Brain microvascular endothelial cell (primary cell): Measurements from ENCODE around the gene THUMPD1.

Source experiments
- DNase-seq: peaks from one replicate; pipeline ENCODE4 v3.0.0-alpha.2; 2020
- H3K27ac ChIP-seq: fragments of 250-450 bp; sonication (Bioruptor Pico); 2 replicates; pipeline ENCODE4 v1.5.1; 2020; ENCODE audit warnings: mild to moderate bottlenecking, moderate library complexity
- H3K27me3 ChIP-seq: fragments of 250-450 bp; sonication (Bioruptor Pico); replicated peaks from 2 replicates; pipeline ENCODE4 v1.5.1; 2020; ENCODE audit warnings: mild to moderate bottlenecking
- H3K36me3 ChIP-seq: fragments of 250-450 bp; sonication (Bioruptor Pico); replicated peaks from 2 replicates; pipeline ENCODE4 v1.5.1; 2020; ENCODE audit warnings: mild to moderate bottlenecking
- H3K4me3 ChIP-seq: 2 replicates; pipeline ENCODE4 v1.5.1; 2011; ENCODE audit warnings: low read depth, mild to moderate bottlenecking, control low read depth, low read length, moderate library complexity
- in situ Hi-C: cut with HindIII; loops from 2 replicates; pipeline ENCODE4 v1.10.0; 2017; ENCODE audit warnings: low sequenced_read_pairs, low pct_ligation_motif_present
- TF ChIP-seq, protein P1 (sequence below): IDR thresholded peaks from 2 replicates; pipeline ENCODE4 v1.5.1; 2011; ENCODE audit warnings: low read depth, mild to moderate bottlenecking, moderate library complexity, low read length, control low read depth, inconsistent platforms; ENCODE audit errors: missing control alignments

Gene THUMPD1

DNA sequence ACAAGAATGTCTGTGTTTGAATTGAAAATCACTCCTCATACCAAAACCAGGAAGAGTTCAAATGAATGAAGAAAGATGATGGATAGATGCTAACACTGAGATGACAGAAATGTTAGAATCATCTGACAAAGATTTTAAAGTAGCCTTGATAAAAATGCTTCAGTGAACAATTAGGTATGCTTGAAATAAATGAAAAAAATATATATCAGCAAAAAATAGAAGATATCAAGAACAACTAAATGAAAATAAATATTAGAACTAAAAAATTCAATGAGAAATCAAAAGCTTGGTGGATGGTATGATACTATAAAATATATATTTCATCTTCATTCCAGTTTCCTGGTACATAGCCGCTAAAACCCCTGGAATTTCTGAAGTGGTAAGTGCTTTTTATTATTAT, 13.6 kb upstream of the THUMPD1 start:
- no peak overlapping the region for H3K27ac ChIP-seq
- no peaks in the 10 kb centered on the region for H3K36me3 ChIP-seq
- H3K4me3 ChIP-seq, result no peak overlapping the region
- no peak for DNase-seq
- TF ChIP-seq, protein P1, sequence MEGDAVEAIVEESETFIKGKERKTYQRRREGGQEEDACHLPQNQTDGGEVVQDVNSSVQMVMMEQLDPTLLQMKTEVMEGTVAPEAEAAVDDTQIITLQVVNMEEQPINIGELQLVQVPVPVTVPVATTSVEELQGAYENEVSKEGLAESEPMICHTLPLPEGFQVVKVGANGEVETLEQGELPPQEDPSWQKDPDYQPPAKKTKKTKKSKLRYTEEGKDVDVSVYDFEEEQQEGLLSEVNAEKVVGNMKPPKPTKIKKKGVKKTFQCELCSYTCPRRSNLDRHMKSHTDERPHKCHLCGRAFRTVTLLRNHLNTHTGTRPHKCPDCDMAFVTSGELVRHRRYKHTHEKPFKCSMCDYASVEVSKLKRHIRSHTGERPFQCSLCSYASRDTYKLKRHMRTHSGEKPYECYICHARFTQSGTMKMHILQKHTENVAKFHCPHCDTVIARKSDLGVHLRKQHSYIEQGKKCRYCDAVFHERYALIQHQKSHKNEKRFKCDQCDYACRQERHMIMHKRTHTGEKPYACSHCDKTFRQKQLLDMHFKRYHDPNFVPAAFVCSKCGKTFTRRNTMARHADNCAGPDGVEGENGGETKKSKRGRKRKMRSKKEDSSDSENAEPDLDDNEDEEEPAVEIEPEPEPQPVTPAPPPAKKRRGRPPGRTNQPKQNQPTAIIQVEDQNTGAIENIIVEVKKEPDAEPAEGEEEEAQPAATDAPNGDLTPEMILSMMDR, result no peak
- H3K27me3 ChIP-seq, result no peaks in the 10 kb centered on the region
- in situ Hi-C loops, result no loop called here

DNA sequence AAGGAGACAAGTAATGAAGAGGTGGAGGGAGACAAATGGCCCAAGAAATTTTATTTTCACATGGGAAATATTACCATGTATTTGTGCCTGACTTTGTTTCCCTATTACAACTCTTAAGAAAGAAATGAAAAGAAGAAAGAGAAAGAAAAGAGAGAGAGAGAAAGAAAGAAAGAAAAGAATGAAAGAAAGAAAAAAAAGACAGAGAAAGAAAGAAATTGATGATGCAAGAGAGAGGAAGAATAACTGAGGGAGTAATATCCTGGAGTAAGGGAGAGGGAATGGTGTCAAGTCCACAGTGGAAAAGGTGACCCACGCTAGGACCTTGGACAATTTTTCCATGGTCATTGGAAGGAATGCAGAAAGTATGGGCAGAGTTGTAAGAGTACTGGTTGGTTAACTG, 12.1 kb upstream of the THUMPD1 start:
- no peak for DNase-seq
- Histone ChIP-seq H3K4me3 (no peak overlapping the region), H3K36me3 (no peaks in the 10 kb centered on the region), H3K27me3 (no peaks in the 10 kb centered on the region), H3K27ac (no peak overlapping the region)
- in situ Hi-C loops, result no loop called here
- TF ChIP-seq, protein P1, result no peak

DNA sequence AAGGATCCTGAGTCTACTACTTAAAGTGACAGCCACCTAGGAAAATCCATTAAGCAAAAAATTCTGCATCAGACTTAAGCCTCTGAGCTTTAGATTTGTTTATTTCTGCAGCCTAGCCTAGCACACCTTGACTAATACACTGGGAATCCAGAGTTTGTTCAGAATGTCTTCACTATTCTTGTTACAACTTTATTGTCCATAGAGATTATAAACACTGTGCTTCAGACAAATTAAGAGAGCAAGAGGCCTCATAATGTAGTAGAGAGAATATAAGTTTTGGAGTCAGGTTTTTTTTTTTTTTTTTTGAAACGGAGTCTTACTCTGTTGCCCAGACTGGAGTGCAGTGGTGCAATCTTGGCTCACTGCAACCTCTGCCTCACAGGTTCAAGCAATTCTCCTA, 8.9 kb upstream of the THUMPD1 start:
- Histone ChIP-seq H3K27me3 (no peaks in the 10 kb centered on the region), H3K36me3 (no peaks in the 10 kb centered on the region), H3K27ac (no peak overlapping the region), H3K4me3 (no peak overlapping the region)
- in situ Hi-C loops, result no loop called here
- no peak for DNase-seq
- TF ChIP-seq, protein P1, result no peak

DNA sequence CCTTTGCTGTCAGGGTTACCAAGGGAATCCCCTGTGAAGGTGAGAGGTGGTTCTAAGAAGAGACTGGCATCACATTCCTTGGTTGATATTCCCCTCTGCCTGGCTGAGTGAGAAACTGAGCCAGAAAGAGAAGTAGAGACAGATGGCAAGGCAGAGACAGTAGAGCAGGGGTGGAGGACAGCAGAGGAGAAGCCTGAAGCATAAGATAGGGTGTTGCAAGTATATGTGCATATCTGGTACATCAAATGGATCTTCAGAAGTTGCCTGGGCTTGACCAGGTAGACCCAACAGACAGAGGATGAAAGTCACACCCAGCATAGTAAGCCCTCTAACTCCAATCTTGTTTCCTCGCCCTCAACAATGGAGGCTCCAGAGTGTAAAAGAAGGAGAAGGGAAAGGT, 7.9 kb upstream of the THUMPD1 start:
- no peak overlapping the region for H3K4me3 ChIP-seq
- no peaks in the 10 kb centered on the region for H3K36me3 ChIP-seq
- in situ Hi-C loops, result no loop called here
- TF ChIP-seq, protein P1, result no peak
- H3K27ac ChIP-seq, result no peak overlapping the region
- no peak for DNase-seq
- no peaks in the 10 kb centered on the region for H3K27me3 ChIP-seq

DNA sequence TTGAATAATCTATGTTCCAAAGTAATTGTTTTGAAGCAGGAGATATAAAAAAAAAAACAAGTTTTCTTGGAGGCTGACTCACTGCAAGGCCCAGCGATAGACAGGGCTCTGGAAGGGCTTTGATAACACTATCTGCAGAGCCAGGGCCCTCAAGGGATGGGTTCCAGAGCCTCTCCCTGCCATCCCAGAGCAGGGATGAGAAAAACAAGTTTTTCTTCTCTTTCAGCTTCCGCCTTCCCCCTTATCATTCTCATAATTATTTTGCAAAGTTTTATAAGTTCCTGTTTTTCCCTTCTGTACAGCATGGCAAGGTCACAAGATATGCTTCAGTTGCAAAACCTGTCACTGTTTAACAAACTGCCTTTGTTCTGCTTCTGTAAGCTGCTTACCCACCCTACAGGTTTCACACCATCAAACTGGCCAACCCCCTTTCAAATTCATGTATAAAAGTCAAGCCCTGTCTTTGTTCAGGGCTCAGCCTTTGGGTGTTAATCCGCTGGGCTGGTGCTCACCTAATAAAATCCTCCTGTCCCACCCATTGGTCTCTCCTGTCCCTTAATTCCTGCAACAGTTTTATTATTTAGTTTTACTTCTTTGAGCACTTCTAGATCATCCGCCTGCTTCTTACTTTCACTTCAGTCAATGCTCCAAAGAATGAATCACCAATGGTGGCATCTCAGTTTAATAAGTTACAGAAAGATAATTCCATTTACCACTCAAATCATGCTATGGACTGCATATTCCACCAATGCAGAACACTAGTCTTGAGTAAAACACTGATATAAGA, 5.6 kb upstream of the THUMPD1 start:
- H3K4me3 ChIP-seq, result no peak overlapping the region
- TF ChIP-seq, protein P1, result no peak
- no peak overlapping the region for H3K27ac ChIP-seq
- in situ Hi-C loops, result no loop called here
- no peak for DNase-seq
- no peaks in the 10 kb centered on the region for H3K36me3 ChIP-seq
- no peaks in the 10 kb centered on the region for H3K27me3 ChIP-seq

DNA sequence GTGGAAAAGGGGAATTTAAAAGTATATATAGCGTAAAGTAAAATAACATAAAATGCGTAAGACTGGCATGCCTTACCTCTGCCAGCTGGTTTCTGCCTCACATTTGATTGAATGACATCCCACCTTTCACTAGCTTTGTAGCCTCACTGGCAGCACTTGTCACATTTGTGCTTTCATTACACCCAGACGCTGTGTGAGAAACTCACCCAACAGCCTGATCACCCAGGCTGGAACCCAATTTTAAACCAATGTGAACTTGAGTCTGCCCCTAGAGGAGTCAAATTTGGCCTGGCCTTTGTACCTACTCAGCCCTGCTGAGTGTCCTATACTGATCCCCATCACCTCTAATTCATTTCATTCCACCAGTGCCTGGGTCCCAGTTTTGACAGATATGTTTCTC, 4.8 kb upstream of the THUMPD1 start:
- TF ChIP-seq, protein P1, result no peak
- no peaks in the 10 kb centered on the region for H3K27me3 ChIP-seq
- H3K4me3 ChIP-seq, result no peak overlapping the region
- no peak overlapping the region for H3K27ac ChIP-seq
- H3K36me3 ChIP-seq, result no peaks in the 10 kb centered on the region
- no peak for DNase-seq
- in situ Hi-C loops, result no loop called here
